Liver (tissue), 3 donors: ENCODE results near the gene TUT7.

Source experiments
- CTCF ChIP-seq: fragments of 150-350 bp; IDR thresholded peaks from 2 replicates; pipeline ENCODE4 v1.5.1; 2017; ENCODE audit warnings: improper control_type of control experiment, low read depth, low read length; ENCODE audit not compliant: missing input control
- EGR1 ChIP-seq, 2 donors: IDR thresholded peaks; 2 replicates each; pipeline ENCODE4 v1.6.1; 2016 to 2018; ENCODE audit warnings: antibody characterized with exemption in 2 of 2, low read depth in 2 of 2
- donor health status: healthy.
- donor health status: healthy.

- TF ChIP-seq CTCF, result no peak
- TF ChIP-seq EGR1 (IDR thresholded peaks at IDR 0.05; ENCODE audit: low read depth in 2 of 2), result no peak
Observed at GRCh38 chr9:86389628-86390027, 35.4 kb upstream of the TUT7 start.
